Fibroblast of villous mesenchyme (primary cell): Measurements from ENCODE around the gene MAPKAP1. TPM values are rescaled to one million over a fixed set of nuclear protein-coding genes. Genes with fewer than 3 reads are reported as not detected.
A peak's percentile ranks its signal among the peaks of the same experiment; 100 is the strongest.

Experiments used
- DNase-seq: peaks from one replicate; pipeline ENCODE4 v3.0.0-alpha.2; 2010; ENCODE audit warnings: low read depth
- H3K4me3 ChIP-seq: 2 replicates; pipeline ENCODE4 v1.5.1; 2011; ENCODE audit warnings: low read depth, mild to moderate bottlenecking, low read length
- CTCF ChIP-seq: IDR thresholded peaks from 2 replicates; pipeline ENCODE4 v1.5.1; 2012; ENCODE audit warnings: low read depth, mild to moderate bottlenecking, low read length; ENCODE audit not compliant: insufficient read depth
- total RNA-seq: library from RNA; depleted of rRNA; stranded (reverse); fragments of >200 nt; gene quantifications from 2 replicates; pipeline ENCODE4 v1.2.3, GENCODE V29; 2012

Gene MAPKAP1
- total RNA-seq, 1 donor = 92.0 TPM

DNA sequence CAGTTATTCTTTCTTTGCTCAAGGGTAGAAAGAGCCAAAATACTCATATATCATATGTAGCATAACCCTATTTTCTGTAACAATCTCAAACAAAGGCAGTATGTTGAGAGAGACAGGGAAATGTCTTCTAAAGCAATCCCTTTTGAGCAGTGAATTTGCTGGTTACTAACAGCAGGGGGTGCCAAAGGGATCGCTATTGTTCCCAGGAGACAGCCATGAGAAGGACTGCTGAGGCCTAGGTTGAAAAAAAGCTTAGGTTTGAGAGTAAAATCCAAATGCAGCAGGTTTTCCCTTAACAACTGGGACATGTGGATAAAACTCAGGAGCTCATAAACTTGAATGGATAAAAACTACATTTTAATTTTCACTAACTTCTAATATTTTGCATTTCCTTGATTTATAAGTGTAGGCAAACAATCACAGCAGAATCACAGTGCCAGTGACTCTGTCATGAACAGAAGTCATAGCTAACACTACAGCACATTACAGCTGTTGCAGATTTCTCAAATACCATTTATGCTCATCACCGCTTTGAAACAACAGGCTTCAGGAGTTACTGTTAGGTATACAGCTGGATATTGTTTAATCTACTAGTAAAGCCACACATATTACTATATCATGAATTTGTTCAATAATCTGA, 148.4 kb downstream of the MAPKAP1 start:
- H3K4me3 ChIP-seq = no peak overlapping the region
- peak; percentile 92 for TF ChIP-seq CTCF
- DNase-seq = peak; percentile 81

DNA sequence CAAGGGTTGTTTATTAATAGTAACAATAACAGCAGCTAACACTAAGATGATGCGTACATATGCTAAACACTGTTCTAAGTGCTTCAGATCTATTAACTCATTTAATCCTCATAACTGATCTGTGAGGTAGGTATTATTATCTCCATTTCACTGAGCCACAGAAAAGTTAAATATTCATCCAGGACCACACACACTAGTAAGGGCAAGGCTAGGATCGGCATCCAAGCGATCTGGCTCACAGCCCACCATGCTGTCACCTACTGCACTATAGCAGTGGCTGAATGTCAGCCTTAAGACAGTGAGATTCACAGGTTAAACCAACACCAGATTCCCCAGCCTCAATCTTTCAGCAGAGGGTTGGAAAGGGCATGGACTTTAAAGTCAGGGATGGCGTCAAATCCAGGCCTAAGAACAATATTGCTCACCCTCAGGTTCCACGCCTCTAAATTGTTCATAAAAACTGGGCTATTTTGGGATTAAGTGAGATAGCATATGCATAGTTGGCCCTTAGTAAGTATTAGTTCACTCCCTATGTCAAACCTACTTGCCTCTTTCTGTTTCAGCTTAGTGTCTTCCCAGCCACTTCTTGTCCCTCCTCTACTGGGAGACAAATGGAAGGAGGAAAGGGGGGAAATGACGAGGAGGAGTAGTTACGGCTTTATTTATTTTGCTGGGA, 150.8 kb downstream of the MAPKAP1 start:
- DNase-seq = no peak
- TF ChIP-seq CTCF = no peak

GRCh38 chr9:125554726-125555125, 152.3 kb downstream of the MAPKAP1 start:
- H3K4me3 ChIP-seq = no peak overlapping the region
- TF ChIP-seq CTCF = no peak
- DNase-seq = no peak

More for the DNA sequence above, 150.8 kb downstream of the MAPKAP1 start:
- no peak overlapping the region for H3K4me3 ChIP-seq

DNA sequence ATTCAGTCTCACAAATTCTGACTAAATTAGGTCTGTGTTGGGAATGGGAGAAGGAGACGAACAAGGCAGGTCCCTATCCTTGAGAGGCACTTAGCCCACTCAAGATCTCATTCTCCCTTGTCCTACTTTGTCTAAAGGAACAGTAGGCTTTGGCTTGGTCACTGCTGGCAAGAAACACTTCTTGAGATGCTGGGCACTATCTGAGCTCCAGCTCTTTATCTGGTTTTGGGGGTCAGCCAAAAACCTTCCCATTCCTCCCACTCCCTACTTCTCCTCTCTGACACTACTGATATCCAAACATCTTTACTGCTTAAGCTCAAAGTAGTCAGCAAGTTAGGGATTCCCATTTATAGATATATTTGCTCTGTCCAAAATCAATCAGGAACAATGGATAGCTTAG, 155.2 kb downstream of the MAPKAP1 start:
- H3K4me3 ChIP-seq = no peak overlapping the region
- no peak for TF ChIP-seq CTCF
- no peak for DNase-seq

GRCh38 chr9:125549891-125550885, 156.8 kb downstream of the MAPKAP1 start:
- peak; percentile 37 for DNase-seq
- H3K4me3 ChIP-seq = no peak overlapping the region
- TF ChIP-seq CTCF = no peak

DNA sequence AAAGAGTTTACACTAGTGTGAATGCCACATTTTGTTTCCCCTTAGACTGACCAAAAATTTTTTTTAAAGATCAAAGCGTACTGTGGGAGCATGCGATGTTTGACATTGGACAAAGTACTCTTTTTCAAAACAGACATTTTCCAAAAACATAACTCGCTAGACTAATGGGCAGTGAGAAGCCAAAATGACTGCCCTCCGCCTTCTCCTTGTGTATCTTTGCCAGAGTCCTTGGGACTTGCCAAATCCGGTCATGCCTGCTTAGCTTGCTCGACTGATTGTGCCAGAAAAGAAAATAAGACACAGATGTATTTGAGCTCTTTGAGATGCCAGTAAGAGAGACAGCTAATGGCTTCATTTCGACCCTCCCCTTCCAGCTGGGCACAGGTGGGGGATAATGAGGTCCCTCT, 157.5 kb downstream of the MAPKAP1 start:
- TF ChIP-seq CTCF = no peak
- no peak for DNase-seq
- H3K4me3 ChIP-seq = no peak overlapping the region
